ENCODE measurements around the gene KANSL1. TPM values are rescaled to one million over a fixed set of nuclear protein-coding genes. Genes with fewer than 3 reads are reported as not detected.

The KANSL1 gene
- total RNA-seq, 1 experiment from 2014 or later, result 72.7 TPM

- Mint-ChIP-seq H3K4me1 (peaks cover 28% of the 10 kb centered on the region), H3K27ac (peak overlapping the region; percentile 82), H3K27me3 (ENCODE audit: low read depth) (no peaks in the 10 kb centered on the region), H3K9me3 (no peaks in the 10 kb centered on the region), H3K4me3 (no peak overlapping the region), H3K36me3 (peaks cover 32% of the 10 kb centered on the region)
- TF ChIP-seq NR3C1 (CRISPR knock-in tag; conservative IDR thresholded peaks at IDR 0.05; ENCODE audit: low read depth), result no peak
- no peak for TF ChIP-seq PRDM15 (CRISPR knock-in tag; IDR thresholded peaks at IDR 0.05)
- 0 out of 2 replicates have a peak, but pooled peaks have one; percentile 33 for TF ChIP-seq ATF3 (CRISPR knock-in tag; conservative IDR thresholded peaks at IDR 0.05)
- ATAC-seq (peak; percentile 8; the same call in 1 of the 2 replicates), DNase-seq (ENCODE audit: low spot score) (no peak)
- POLR2A ChIA-PET, result interaction anchor here (1.0 kb wide), 1 partner anchor 39 kb away, joined by 3 read pairs; no protein-coding TSS in a partner anchor
- CTCF ChIA-PET, result interaction anchor here (0.5 to 2.0 kb wide), 5 partner anchors 17 to 899 kb away, joined by 3 to 9 read pairs (median 4); no protein-coding TSS in a partner anchor
These were observed 165.9 kb downstream of the KANSL1 start for GRCh38 chr17:46027048-46027975.

GRCh38 chr17:46026166-46027047 lies 166.8 kb downstream of the KANSL1 start:
- Mint-ChIP-seq H3K27ac (peak overlapping the region; percentile 60; the same call in 1 of the 2 replicates), H3K36me3 (peaks cover 25% of the 10 kb centered on the region), H3K4me1 (peaks cover 28% of the 10 kb centered on the region), H3K9me3 (no peaks in the 10 kb centered on the region), H3K4me3 (no peak overlapping the region), H3K27me3 (ENCODE audit: low read depth) (no peaks in the 10 kb centered on the region)
- peak; percentile 44 for ATAC-seq
- DNase-seq (ENCODE audit: low spot score), result no peak
- CTCF ChIA-PET, result interaction anchor here (1.0 to 1.2 kb wide), 3 partner anchors 18 to 55 kb away, joined by 4 to 8 read pairs (median 4); no protein-coding TSS in a partner anchor
- POLR2A ChIA-PET, result interaction anchor here (0.6 to 1.0 kb wide), 2 partner anchors 40 to 117 kb away, joined by 3 to 10 read pairs; no protein-coding TSS in a partner anchor
- TF ChIP-seq HMGXB4 (CRISPR knock-in tag; IDR thresholded peaks at IDR 0.05) (no peak), MXD4 (CRISPR knock-in tag; IDR thresholded peaks at IDR 0.05; ENCODE audit: borderline replicate concordance) (no peak), FOXP1 (CRISPR knock-in tag; IDR thresholded peaks at IDR 0.05; ENCODE audit: borderline replicate concordance) (no peak), TP53 (CRISPR knock-in tag; IDR thresholded peaks at IDR 0.05) (no peak), OVOL2 (CRISPR knock-in tag; IDR thresholded peaks at IDR 0.05; ENCODE audit: borderline replicate concordance) (no peak), RORB (CRISPR knock-in tag; IDR thresholded peaks at IDR 0.05) (no peak), STAT6 (CRISPR knock-in tag; conservative IDR thresholded peaks at IDR 0.05; ENCODE audit: low read depth) (no peak), CREB1 (CRISPR knock-in tag; IDR thresholded peaks at IDR 0.05) (no peak), JUN (CRISPR knock-in tag; IDR thresholded peaks at IDR 0.05) (no peak), NFATC4 (CRISPR knock-in tag; IDR thresholded peaks at IDR 0.05) (no peak), TEAD1 (CRISPR knock-in tag; IDR thresholded peaks at IDR 0.05) (no peak), JAZF1 (CRISPR knock-in tag; IDR thresholded peaks at IDR 0.05) (no peak), FOXP4 (CRISPR knock-in tag; IDR thresholded peaks at IDR 0.05) (no peak)

Measured in WTC11 (cell line).